GM12878 (cell line): Measurements from ENCODE around the gene HPS3. TPM values are rescaled to one million over a fixed set of nuclear protein-coding genes. Genes with fewer than 3 reads are reported as not detected.

Experiments used
- ATAC-seq: fragments of 200-7000 bp; cut with Tn5 transposase; 3 replicates; pipeline ENCODE4 v1.9.1; 2020; ENCODE audit warnings: mild to moderate bottlenecking, moderate library complexity
- BruUV-seq: library from RNA; stranded (reverse); fragments of 400-500 nt; replicated peaks from 2 replicates; lab custom pipeline; 2021; lab: Mats Ljungman, UMichigan
- CTCF ChIA-PET: fragments of 300-600 bp; sonication (Branson Sonifier 250); formaldehyde crosslinking; extraction: SDS; loops from one replicate; lab custom pipeline; 2021; ENCODE audit warnings: inconsistent platforms; lab: Yijun Ruan, JAX
- POLR2A ChIA-PET: fragments of 350-600 bp; formaldehyde crosslinking; extraction: SDS; loops from one replicate; lab custom pipeline; 2021; ENCODE audit warnings: inconsistent platforms; lab: Charles Lee
- RAD21 ChIA-PET: fragments of 300-600 bp; sonication (Branson Sonifier 250); formaldehyde crosslinking; loops from one replicate; lab custom pipeline; 2023; ENCODE audit warnings: antibody characterized with exemption; ENCODE audit not compliant: unreplicated experiment; lab: Charles Lee
- SMC1A ChIA-PET: fragments of 300-600 bp; sonication (Branson Sonifier 250); formaldehyde crosslinking; loops from one replicate; lab custom pipeline; 2023; ENCODE audit not compliant: unreplicated experiment, uncharacterized antibody; lab: Charles Lee
- DNase-seq: peaks from one replicate; pipeline ENCODE4 v3.0.0-alpha.2; 2011; ENCODE audit warnings: low read depth, low spot score
- FAIRE-seq: peaks from 3 replicates; lab custom pipeline; 2011; peaks lifted over from hg19 to GRCh38; lab: Jason Lieb, UNC
- H2AFZ ChIP-seq: 2 replicates; pipeline ENCODE4 v1.6.0; 2011; ENCODE audit warnings: low read depth, low read length, control low read depth; ENCODE audit not compliant: control insufficient read depth
- H3K27ac ChIP-seq: 2 replicates; pipeline ENCODE4 v1.5.1; 2011; ENCODE audit warnings: control low read depth; ENCODE audit not compliant: control insufficient read depth, insufficient read depth
- H3K27me3 ChIP-seq, 2 experiments: replicated peaks in 1 of 2; 2 replicates each; pipeline versions ENCODE4 v1.6.0 to v1.6.1; 2011; ENCODE audit warnings: low read length in 1 of 2; ENCODE audit not compliant: control insufficient read depth in 2 of 2, insufficient read depth in 2 of 2
- H3K36me3 ChIP-seq, 2 experiments: 2 replicates each; pipeline ENCODE4 v1.5.1; 2011; ENCODE audit warnings: low read length in 1 of 2; ENCODE audit not compliant: control insufficient read depth in 2 of 2, insufficient read depth in 2 of 2
- H3K4me1 ChIP-seq: 2 replicates; pipeline ENCODE4 v1.6.1; 2011; ENCODE audit warnings: mild to moderate bottlenecking, low read length, moderate library complexity, mixed read lengths; ENCODE audit not compliant: control insufficient read depth, insufficient read depth
- H3K4me2 ChIP-seq: 2 replicates; pipeline ENCODE4 v1.6.0; 2011; ENCODE audit warnings: control low read depth; ENCODE audit not compliant: control insufficient read depth, insufficient read depth
- H3K4me3 ChIP-seq: fragments of 200-600 bp; sonication (generic); 2 replicates; pipeline ENCODE4 v1.5.1; 2016
- H3K79me2 ChIP-seq: 2 replicates; pipeline ENCODE4 v1.6.0; 2011; ENCODE audit warnings: low read length; ENCODE audit not compliant: control insufficient read depth, insufficient read depth
- H3K9ac ChIP-seq: 2 replicates; pipeline ENCODE4 v1.8.0; 2011; ENCODE audit warnings: low read length, control low read depth, mixed read lengths; ENCODE audit not compliant: control insufficient read depth, insufficient read depth
- H3K9me3 ChIP-seq: replicated peaks from 3 replicates; pipeline ENCODE4 v1.5.1; 2011; ENCODE audit warnings: mild to moderate bottlenecking, low read length; ENCODE audit not compliant: control insufficient read depth, insufficient read depth
- H4K20me1 ChIP-seq: 2 replicates; pipeline ENCODE4 v1.6.0; 2011; ENCODE audit not compliant: control insufficient read depth, insufficient read depth
- MLLT1 ChIP-seq: fragments of 450-650 bp; IDR thresholded peaks from 2 replicates; pipeline ENCODE4 v1.6.1; 2016; ENCODE audit warnings: mild to moderate bottlenecking
- RCOR1 ChIP-seq: conservative IDR thresholded peaks from 2 replicates; pipeline ENCODE4 v1.6.1; 2012; ENCODE audit warnings: low read depth, low read length, improper control_type of control experiment
- RUNX3 ChIP-seq: IDR thresholded peaks from 2 replicates; pipeline ENCODE4 v1.6.1; 2012; ENCODE audit warnings: low read length, inconsistent platforms
- SMAD5 ChIP-seq: IDR thresholded peaks from 2 replicates; pipeline ENCODE4 v1.6.1; 2016; ENCODE audit warnings: antibody characterized with exemption, low read depth
- USF2 ChIP-seq: IDR thresholded peaks from 2 replicates; pipeline ENCODE4 v1.6.1; 2011; ENCODE audit warnings: low read depth, low read length, improper control_type of control experiment, borderline replicate concordance
- WGBS: methylation state at CpG from one replicate; pipeline ENCODE4 v1.1.6; 2016; ENCODE audit warnings: low lambda C conversion rate; ENCODE audit not compliant: insufficient replicate concordance, insufficient coverage; ENCODE audit errors: missing lambda C conversion rate; 5-methylcytosine and 5-hydroxymethylcytosine counted together
- in situ Hi-C: fragments of 300-500 bp; cut with MboI; formaldehyde crosslinking; loops from 9 replicates; pipeline ENCODE4 v1.14.3; 2018; ENCODE audit warnings: mixed read lengths
- intact Hi-C: fragments of 100-400 bp; cut with micrococcal nuclease; formaldehyde crosslinking; loops from one replicate; pipeline ENCODE4 v1.14.2; 2022; ENCODE audit not compliant: unreplicated experiment
- polyA plus RNA-seq, 11 experiments: library from polyadenylated mRNA; depleted of rRNA in 4 of 11; unstranded in 6 of 11; stranded (reverse) in 5 of 11; fragments of >200 nt; fragmentation: Nextera tagmentation in 4 of 11; fragmentation: Illumina TruSeq in 1 of 11; extraction: Ambion mirVana in 4 of 11; extraction: Trizol in 1 of 11; gene quantifications; 1 replicate in 1 of 11; 2 replicates in 10 of 11; pipeline versions ENCODE4 v1.2.1 to v1.2.3, GENCODE V29; 2011 to 2016; ENCODE audit warnings: inconsistent platforms in 2 of 11, missing spikeins in 2 of 11, low read depth in 1 of 11
- total RNA-seq, 4 experiments: library from RNA; depleted of rRNA in 3 of 4; stranded (reverse); fragments of >200 nt in 3 of 4; fragmentation: Illumina TruSeq in 1 of 4; extraction: Trizol in 1 of 4; gene quantifications; 2 replicates each; pipeline versions ENCODE4 v1.2.1 to v1.2.3, GENCODE V29; 2013 to 2021

The HPS3 gene
- total and polyA plus RNA-seq, 10 of the 15 experiments (the other 5 are each of a cell fraction or from before 2014, with no cell fraction given): 2.7 to 26.5 (median 14.8) TPM

- TF ChIP-seq SMAD5 (no peak), USF2 (no peak), RCOR1 (no peak)
These were observed 21.0 kb downstream of the HPS3 start (continued) for GRCh38 chr3:149150436-149150835.

- WGBS: 50% methylated on average over 2 of the region's 2 CpGs
- POLR2A ChIA-PET: no interaction called here
These were observed 22.4 kb downstream of the HPS3 start for GRCh38 chr3:149151843-149152242.

More at GRCh38 chr3:149151843-149152242, 22.4 kb downstream of the HPS3 start:
- Histone ChIP-seq H3K27me3 (no peaks in the 10 kb centered on the region), H3K9ac (no peak overlapping the region), H3K4me2 (peak overlapping the region; percentile 22; the same call in 1 of the 2 replicates), H3K4me3 (no peak overlapping the region), H2AFZ (no peak overlapping the region), H4K20me1 (no peaks in the 10 kb centered on the region), H3K79me2 (no peaks in the 10 kb centered on the region), H3K4me1 (peaks cover 15% of the 10 kb centered on the region), H3K27ac (no peak overlapping the region), H3K36me3 (no peaks in the 10 kb centered on the region), H3K9me3 (no peaks in the 10 kb centered on the region)
- FAIRE-seq (no peak), ATAC-seq (peak; percentile 71), DNase-seq (no peak)
- no TSS peak for BruUV-seq
- ChIA-PET RAD21 (no interaction called here), SMC1A (interaction anchor here (1.6 kb wide), 1 partner anchor 8 kb away, joined by 5 read pairs; no protein-coding TSS in a partner anchor), CTCF (interaction anchor here (0.5 to 1.5 kb wide), 2 partner anchors 22 to 784 kb away, joined by 3 to 4 read pairs; no protein-coding TSS in a partner anchor)
- in situ Hi-C loops (no loop called here), intact Hi-C loops (no loop called here)
- TF ChIP-seq RUNX3 (peak; percentile 49), MLLT1 (no peak)
